G401.6 (cell line): Measurements from ENCODE around the gene HACD3.
"Not testable (repeated sequence)": the region's sequence is repeated elsewhere in the genome, so short reads cannot be mapped to it uniquely, and the experiment has no call there.

Experiments
- FAIRE-seq: peaks from 2 replicates; lab custom pipeline; 2012; peaks lifted over from hg19 to GRCh38; lab: Jason Lieb, UNC

HACD3 gene

DNA sequence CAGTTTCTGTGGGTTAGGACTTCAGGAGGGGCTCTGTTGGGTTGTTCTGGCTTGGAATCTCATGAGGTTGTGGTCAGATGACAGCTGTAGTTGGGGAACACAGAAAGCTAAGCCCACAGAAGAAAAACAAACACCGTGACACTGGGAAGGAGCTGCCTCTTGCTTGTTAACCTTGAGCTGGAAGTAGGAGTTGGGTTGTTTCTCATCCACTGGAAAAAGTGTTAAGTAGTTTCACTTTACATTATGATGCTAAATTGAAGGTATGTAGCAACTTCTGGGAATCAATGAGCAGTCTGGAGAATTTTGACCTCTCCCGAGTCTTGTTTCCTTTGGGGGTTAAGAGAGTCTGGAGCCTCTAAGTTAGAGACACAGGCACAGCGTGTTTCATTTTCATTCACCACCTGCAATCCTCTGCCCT, 20.4 kb downstream of the HACD3 start:
- FAIRE-seq: no peak

DNA sequence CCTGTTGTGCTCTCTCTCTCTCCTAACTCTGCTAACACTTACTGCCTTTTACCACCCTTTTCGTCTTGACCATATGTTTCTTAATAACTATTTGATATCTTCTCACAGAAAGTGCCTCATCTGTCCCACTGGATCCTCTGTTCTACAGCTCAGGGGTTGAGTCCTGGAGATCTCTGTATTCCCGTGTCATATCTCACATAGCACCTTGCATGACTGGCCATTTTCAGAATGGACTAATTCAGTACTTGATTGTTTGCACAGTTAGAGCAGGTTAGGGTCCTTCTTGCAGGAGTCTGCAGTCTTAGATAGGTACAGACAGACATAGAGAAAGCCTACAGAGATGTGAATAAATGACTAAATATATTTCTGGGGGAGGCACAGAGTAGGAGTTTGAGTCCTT, 20.9 kb downstream of the HACD3 start:
- no peak for FAIRE-seq

DNA sequence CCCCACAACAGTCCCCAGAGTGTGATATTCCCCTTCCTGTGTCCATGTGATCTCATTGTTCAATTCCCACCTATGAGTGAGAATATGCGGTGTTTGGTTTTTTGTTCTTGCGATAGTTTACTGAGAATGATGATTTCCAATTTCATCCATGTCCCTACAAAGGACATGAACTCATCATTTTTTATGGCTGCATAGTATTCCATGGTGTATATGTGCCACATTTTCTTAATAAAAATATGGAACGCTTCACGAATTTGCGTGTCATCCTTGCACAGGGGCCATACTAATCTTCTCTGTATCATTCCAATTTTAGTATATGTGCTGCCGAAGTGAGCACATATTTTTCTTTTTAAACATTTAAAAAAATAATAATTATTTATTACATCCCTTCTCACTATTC, 22.6 kb downstream of the HACD3 start:
- FAIRE-seq: not testable (repeated sequence)

- FAIRE-seq: no peak
These were observed 23.4 kb downstream of the HACD3 start for GRCh38 chr15:65553691-65554090.

GRCh38 chr15:65556622-65557021, 26.4 kb downstream of the HACD3 start:
- FAIRE-seq: no peak

- no peak for FAIRE-seq
These were observed 28.1 kb downstream of the HACD3 start for GRCh38 chr15:65558336-65558735.

DNA sequence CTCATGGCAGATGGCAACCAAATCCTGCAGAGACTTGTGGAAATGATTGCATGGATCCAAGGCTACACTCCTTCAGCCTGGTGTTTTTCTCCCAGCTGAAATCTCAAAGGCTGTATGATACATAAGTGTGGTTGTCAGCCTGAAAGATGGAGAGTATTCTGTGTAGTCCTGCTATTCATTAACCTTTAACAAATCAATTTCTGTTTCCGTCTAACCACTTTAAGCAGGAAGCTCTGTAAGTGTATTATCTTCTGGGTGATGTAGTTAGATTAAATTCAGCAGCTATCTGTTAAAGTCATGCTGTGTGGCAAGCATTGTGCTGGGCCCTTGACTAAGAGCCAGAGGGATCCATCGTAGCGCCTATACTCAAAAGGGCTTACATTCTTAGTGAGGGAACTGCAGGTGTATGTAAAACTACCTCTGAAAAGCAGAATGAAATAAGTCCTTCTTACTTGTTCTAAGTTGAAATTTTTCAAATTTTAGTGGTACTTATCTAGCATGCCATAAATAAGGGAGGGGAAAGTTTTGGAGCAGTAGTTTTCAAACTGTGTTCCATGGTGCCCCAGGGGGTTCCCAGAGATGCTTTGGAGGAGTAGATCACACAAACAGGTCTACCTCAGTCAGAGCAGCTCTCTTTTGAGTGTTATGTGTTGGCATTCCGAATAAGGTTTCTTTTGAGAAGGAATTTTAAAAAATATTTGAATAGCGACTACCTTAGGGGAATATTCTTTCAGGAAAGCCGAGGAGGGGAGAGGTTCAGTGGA, 28.9 kb downstream of the HACD3 start:
- no peak for FAIRE-seq

DNA sequence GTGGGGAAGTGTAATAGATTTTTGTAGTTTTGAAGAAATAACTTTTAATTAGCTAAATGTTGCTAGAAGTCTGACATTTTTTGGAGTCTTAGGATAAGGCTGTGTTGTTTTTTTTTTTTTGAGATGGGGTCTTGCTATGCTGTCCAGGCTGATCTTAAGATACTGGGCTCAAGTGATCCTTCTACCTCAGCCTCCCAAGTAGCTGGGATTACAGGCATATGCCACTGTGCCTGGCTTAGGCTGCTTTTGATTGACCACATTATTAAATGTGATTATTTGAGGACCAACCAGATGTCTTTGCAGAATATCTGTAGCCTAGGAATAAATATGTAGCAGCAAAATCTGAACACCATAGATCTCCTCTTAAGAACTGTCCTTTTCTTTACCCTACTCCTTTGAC, 29.7 kb downstream of the HACD3 start:
- no peak for FAIRE-seq

- no peak for FAIRE-seq
These were observed 31.7 kb downstream of the HACD3 start for GRCh38 chr15:65561934-65562333.

- FAIRE-seq: no peak
These were observed 39.5 kb downstream of the HACD3 start for GRCh38 chr15:65569728-65570127.

DNA sequence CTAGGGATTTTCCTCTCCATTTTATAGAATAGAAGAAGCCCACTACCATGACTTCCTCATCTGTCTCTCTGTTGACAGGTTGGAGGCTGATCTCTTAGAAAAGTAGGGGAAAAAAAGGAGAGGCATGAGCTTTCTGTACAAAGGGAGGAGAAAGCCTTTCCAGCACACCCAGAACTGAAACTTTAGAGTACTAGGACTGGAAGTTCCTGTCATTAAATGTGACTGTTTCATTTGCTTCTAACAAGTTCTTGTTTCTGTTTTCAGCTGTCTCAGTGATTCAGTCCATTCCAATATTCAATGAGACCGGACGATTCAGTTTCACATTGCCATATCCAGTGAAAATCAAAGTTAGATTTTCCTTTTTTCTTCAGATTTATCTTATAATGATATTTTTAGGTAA, 41.7 kb downstream of the HACD3 start:
- FAIRE-seq: no peak

- FAIRE-seq: no peak
These were observed 46.4 kb downstream of the HACD3 start for GRCh38 chr15:65576664-65577063.

DNA sequence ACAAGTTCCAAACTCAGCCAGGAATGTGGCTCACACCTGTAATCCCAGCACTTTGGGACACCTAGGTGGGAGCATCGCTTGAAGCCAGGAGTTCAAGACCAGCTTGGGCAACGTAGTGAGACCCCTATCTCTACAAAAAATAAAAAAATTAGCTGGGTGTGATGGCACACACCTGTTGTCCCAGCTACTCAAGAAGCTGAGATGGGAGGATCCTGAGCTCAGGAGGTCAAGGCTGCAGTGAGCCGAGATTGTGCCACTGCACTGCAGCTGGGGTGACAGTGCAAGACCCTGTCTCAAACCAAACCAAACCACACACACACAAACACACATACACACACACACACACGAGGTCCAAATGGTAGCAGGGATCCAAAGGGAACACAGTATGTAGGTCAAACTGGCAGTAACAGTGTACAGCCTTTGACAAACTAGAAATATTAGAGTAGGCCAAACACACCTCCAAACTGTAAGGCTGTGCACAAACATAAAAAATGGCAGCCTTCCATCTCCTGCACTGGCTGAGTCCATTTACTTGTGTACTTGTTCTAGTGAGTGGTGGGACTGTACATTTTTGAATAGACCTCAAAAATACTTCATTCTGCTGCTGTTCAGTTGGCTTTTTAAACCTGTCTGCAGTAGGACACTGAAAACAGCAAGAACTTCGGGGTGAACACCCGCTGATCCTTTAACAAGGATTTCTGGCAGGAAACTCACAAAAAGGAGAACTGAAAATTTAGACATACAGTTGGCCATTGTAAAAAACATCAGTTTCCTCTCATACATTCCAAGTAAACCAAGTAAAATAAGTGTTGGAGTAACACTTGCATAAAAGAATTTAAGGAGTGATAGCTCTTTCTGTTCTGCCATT, 47.1 kb downstream of the HACD3 start:
- no peak for FAIRE-seq

DNA sequence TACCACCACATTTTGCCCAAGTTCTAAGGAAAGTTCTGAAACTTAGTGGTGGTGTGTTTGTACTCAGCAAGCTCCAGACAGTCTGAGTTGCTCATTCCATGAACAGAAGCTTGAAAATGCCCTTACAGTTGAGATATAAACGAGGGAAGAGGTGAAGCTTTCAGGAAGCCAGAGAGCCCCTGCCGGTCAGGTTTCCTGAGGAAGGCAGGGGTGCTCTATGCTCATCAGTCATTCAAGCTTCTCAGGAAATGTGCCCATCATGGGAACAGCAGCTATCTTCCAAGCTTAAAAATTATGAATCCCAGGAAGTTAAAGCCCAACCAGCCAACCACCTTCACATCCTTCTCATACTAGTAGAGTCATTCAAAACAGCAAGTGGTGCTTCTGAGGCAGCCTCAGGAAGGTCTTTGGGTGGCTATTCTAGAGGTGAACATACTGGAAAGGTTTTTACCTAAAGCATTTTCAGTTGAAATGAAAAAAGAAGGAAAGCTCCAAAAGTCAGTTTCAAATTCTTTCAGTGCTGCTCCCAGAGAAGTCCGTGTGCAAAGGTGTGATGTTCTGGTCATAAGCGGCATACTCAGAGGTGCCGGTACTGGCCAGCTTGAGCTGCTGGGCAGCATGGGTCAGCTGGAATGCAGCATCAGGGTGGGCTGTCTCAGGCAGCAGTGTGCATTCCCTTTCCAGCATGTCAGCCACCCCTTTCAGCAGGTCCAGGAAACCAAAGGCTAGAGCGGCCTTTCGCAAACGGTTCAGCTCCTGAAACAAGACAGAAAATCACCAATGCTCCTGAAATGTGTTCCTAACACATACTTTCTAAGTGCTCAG, 48.9 kb downstream of the HACD3 start:
- peak; percentile 3 for FAIRE-seq

- FAIRE-seq: no peak
These were observed 49.5 kb downstream of the HACD3 start for GRCh38 chr15:65579762-65580161.

GRCh38 chr15:65580287-65580686, 50.0 kb downstream of the HACD3 start:
- peak; percentile 8 for FAIRE-seq

GRCh38 chr15:65583701-65584100, 53.4 kb downstream of the HACD3 start:
- FAIRE-seq: no peak

DNA sequence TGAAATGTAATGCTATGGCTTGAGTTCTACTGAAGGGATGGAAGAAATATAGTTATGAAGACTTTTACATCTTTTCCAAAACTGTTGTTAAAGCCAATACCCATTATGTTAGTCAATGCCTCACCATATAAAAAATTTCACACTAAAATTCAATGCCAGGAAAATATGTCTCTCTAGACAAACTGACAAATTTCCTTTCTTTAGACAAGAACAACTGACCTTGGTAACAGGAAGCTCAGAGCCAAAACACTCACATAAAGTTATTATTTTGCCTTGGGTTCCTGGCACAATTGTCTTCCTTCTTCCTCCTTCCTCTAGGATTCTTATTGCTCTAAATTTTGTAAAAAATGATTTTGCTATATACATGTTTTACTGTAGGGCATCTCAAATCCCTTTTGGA, 54.0 kb downstream of the HACD3 start:
- FAIRE-seq: peak; percentile 68

DNA sequence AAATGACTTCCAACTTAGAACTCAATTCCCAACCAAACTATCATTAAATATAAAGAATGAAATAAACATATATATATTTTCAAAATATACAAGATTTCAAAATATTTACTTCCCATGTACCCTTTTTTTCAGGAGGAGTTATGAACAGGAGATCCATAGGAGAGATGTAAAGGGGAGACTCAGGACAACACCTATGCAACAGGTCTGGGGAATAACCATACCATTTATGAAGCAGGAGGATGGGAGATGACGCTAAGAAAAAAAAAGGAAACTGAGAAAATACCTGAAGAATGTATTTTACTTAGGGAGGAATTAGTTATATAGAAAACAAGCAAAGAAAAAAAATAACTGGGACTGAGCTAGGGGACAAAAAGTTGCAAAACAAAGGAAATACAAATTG, 56.8 kb downstream of the HACD3 start:
- FAIRE-seq: no peak

GRCh38 chr15:65595960-65596359, 65.7 kb downstream of the HACD3 start:
- no peak for FAIRE-seq

- no peak for FAIRE-seq
These were observed 68.2 kb downstream of the HACD3 start for GRCh38 chr15:65598468-65598867.

DNA sequence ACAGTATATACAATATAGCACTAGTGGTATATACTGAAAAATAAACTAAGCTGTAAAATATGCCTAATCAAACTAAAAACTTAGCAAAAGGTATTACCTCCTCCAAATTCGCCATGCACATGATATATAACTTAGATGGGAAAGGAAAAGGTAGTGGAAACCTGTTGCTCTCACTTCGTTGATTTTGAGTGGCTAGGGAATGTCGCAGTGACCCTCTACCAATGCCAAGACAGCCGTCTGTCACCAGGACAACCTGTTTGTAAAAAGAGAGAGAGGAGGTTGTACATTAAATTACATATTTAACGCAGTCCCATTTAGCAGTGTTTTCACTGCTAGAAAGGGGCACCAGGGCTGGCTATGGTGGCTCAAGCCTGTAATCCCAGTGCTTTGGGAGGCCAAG, 69.4 kb downstream of the HACD3 start:
- no peak for FAIRE-seq

GRCh38 chr15:65603134-65603533, 72.9 kb downstream of the HACD3 start:
- no peak for FAIRE-seq
